Panc1 (cell line): ENCODE measurements around the gene ADAM12.

Experiments used
- CTCF ChIP-seq: fragments of 450-650 bp; IDR thresholded peaks from 2 replicates; pipeline ENCODE4 v1.5.1; 2017; ENCODE audit warnings: mild to moderate bottlenecking
- REST ChIP-seq, 2 experiments: IDR thresholded peaks; 2 replicates each; pipeline ENCODE4 v1.6.1; 2011 to 2012; ENCODE audit warnings: low read depth in 2 of 2, control low read depth in 1 of 2, low read length in 1 of 2, mild to moderate bottlenecking in 1 of 2, moderate library complexity in 1 of 2; ENCODE audit not compliant: insufficient read depth in 1 of 2
- SIN3A ChIP-seq: IDR thresholded peaks from 2 replicates; pipeline ENCODE4 v1.6.1; 2012; ENCODE audit warnings: low read depth, mild to moderate bottlenecking, low read length, moderate library complexity, borderline replicate concordance; ENCODE audit not compliant: insufficient read depth

GRCh38 chr10:126110489-126111180 is 277.6 kb downstream of the ADAM12 start:
- TF ChIP-seq CTCF: no peak
- TF ChIP-seq REST (IDR thresholded peaks at IDR 0.05; ENCODE audit: insufficient read depth in 1 of 2, low read depth in 2 of 2, low read length in 1 of 2): no peak
- no peak for TF ChIP-seq SIN3A
